Caco-2 (cell line): ENCODE results near the gene MOB3B. TPM values are rescaled to one million over a fixed set of nuclear protein-coding genes. Genes with fewer than 3 reads are reported as not detected.

Experiments
- BruUV-seq: library from RNA; stranded (reverse); fragments of 400-500 nt; replicated peaks from 2 replicates; lab custom pipeline; 2021; lab: Mats Ljungman, UMichigan
- CTCF ChIA-PET: fragments of 300-600 bp; sonication (Branson Sonifier 250); formaldehyde crosslinking; loops from one replicate; lab custom pipeline; 2022; ENCODE audit warnings: antibody characterized with exemption; lab: Charles Lee
- POLR2A ChIA-PET: fragments of 300-600 bp; sonication (Branson Sonifier 250); formaldehyde crosslinking; loops from one replicate; lab custom pipeline; 2022; ENCODE audit warnings: antibody characterized with exemption; lab: Charles Lee
- DNase-seq, 2 experiments: peaks; one replicate each; pipeline versions ENCODE4 v3.0.0 to v3.0.0-alpha.2; 2020 to 2022
- H3K27me3 ChIP-seq: replicated peaks from 2 replicates; pipeline ENCODE4 v1.6.0; 2011; ENCODE audit warnings: low read length; ENCODE audit not compliant: control insufficient read depth, insufficient read depth
- H3K36me3 ChIP-seq: 2 replicates; pipeline ENCODE4 v1.5.1; 2011; ENCODE audit warnings: low read length; ENCODE audit not compliant: control insufficient read depth, insufficient read depth
- H3K4me1 ChIP-seq: fragments of 250-450 bp; sonication (Bioruptor Pico); 2 replicates; pipeline ENCODE4 v1.5.1; 2020; ENCODE audit warnings: mild to moderate bottlenecking
- H3K4me3 ChIP-seq: 2 replicates; pipeline ENCODE4 v1.5.1; 2011; ENCODE audit warnings: low read depth, mild to moderate bottlenecking, control low read depth, low read length
- H3K9me3 ChIP-seq: fragments of 250-450 bp; sonication (Bioruptor Pico); 2 replicates; pipeline ENCODE4 v1.5.1; 2020; ENCODE audit warnings: mild to moderate bottlenecking, moderate library complexity
- H3K27ac Mint-ChIP-seq: one replicate; pipeline ENCODE4 v1.8.0; 2022; ENCODE audit warnings: mixed read lengths; ENCODE audit not compliant: unreplicated experiment
- H3K27me3 Mint-ChIP-seq: one replicate; pipeline ENCODE4 v1.8.0; 2022; ENCODE audit warnings: mixed read lengths; ENCODE audit not compliant: insufficient read depth, unreplicated experiment
- H3K36me3 Mint-ChIP-seq: one replicate; pipeline ENCODE4 v1.8.0; 2022; ENCODE audit warnings: mild to moderate bottlenecking, mixed read lengths; ENCODE audit not compliant: insufficient read depth, unreplicated experiment
- H3K4me1 Mint-ChIP-seq: one replicate; pipeline ENCODE4 v1.8.0; 2022; ENCODE audit warnings: low read depth, mixed read lengths; ENCODE audit not compliant: unreplicated experiment
- H3K4me3 Mint-ChIP-seq: one replicate; pipeline ENCODE4 v1.8.0; 2022; ENCODE audit warnings: mild to moderate bottlenecking, moderate library complexity, mixed read lengths; ENCODE audit not compliant: unreplicated experiment
- H3K9me3 Mint-ChIP-seq: one replicate; pipeline ENCODE4 v1.8.0; 2022; ENCODE audit warnings: mixed read lengths; ENCODE audit not compliant: unreplicated experiment
- CTCF ChIP-seq, 2 experiments: fragments of 200-600 bp in 1 of 2; IDR thresholded peaks; 1 replicate in 1 of 2; 2 replicates in 1 of 2; pipeline versions ENCODE4 v1.5.1 to v1.8.0; 2011 to 2022; ENCODE audit warnings: antibody characterized with exemption in 1 of 2, control low read depth in 1 of 2, inconsistent platforms in 1 of 2, low read depth in 1 of 2, low read length in 1 of 2, mild to moderate bottlenecking in 1 of 2, moderate library complexity in 1 of 2; ENCODE audit not compliant: insufficient read depth in 1 of 2, severe bottlenecking in 1 of 2, unreplicated experiment in 1 of 2
- intact Hi-C: fragments of 100-400 bp; cut with micrococcal nuclease; formaldehyde crosslinking; loops from one replicate; pipeline ENCODE4 v1.10.0; 2022; ENCODE audit not compliant: unreplicated experiment
- total RNA-seq: library from RNA; stranded (reverse); gene quantifications from 2 replicates; pipeline ENCODE4 v1.2.3, GENCODE V29; 2022

MOB3B gene
- total RNA-seq, 1 experiment from 2014 or later = 5.3 TPM

GRCh38 chr9:27538647-27539046 is 9.0 kb upstream of the MOB3B start:
- no peak overlapping the region for H3K4me3 Mint-ChIP-seq
- TF ChIP-seq CTCF (IDR thresholded peaks at IDR 0.05; ENCODE audit: insufficient read depth in 1 of 2, low read depth in 1 of 2, low read length in 1 of 2, severe bottlenecking in 1 of 2, unreplicated experiment in 1 of 2) = no peak
- no peaks in the 10 kb centered on the region for H3K9me3 ChIP-seq
- H3K4me1 Mint-ChIP-seq = no peaks in the 10 kb centered on the region
- no peak overlapping the region for H3K27ac Mint-ChIP-seq
- intact Hi-C loops = no loop called here
- no TSS peak for BruUV-seq
- ChIA-PET CTCF (no interaction called here), POLR2A (no interaction called here)
- no peak for DNase-seq
- no peaks in the 10 kb centered on the region for H3K27me3 ChIP-seq
- H3K27me3 Mint-ChIP-seq = no peaks in the 10 kb centered on the region
- no peaks in the 10 kb centered on the region for H3K9me3 Mint-ChIP-seq
- H3K36me3 ChIP-seq = no peaks in the 10 kb centered on the region
- no peaks in the 10 kb centered on the region for H3K4me1 ChIP-seq
- no peak overlapping the region for H3K4me3 ChIP-seq
- no peaks in the 10 kb centered on the region for H3K36me3 Mint-ChIP-seq

- H3K4me1 Mint-ChIP-seq = no peaks in the 10 kb centered on the region
- Histone ChIP-seq H3K36me3 (no peaks in the 10 kb centered on the region), H3K4me3 (no peak overlapping the region), H3K9me3 (no peaks in the 10 kb centered on the region), H3K27me3 (no peaks in the 10 kb centered on the region), H3K4me1 (no peaks in the 10 kb centered on the region)
- no peak overlapping the region for H3K4me3 Mint-ChIP-seq
- no TSS peak for BruUV-seq
- no peaks in the 10 kb centered on the region for H3K36me3 Mint-ChIP-seq
- intact Hi-C loops = no loop called here
- no peak for DNase-seq
- ChIA-PET CTCF (interaction anchor here (2.3 kb wide), 1 partner anchor 205 kb away, joined by 7 read pairs; no protein-coding TSS in a partner anchor), POLR2A (no interaction called here)
- H3K27ac Mint-ChIP-seq = no peak overlapping the region
- H3K27me3 Mint-ChIP-seq = no peaks in the 10 kb centered on the region
- no peaks in the 10 kb centered on the region for H3K9me3 Mint-ChIP-seq
- no peak for TF ChIP-seq CTCF (IDR thresholded peaks at IDR 0.05; ENCODE audit: insufficient read depth in 1 of 2, low read depth in 1 of 2, low read length in 1 of 2, severe bottlenecking in 1 of 2, unreplicated experiment in 1 of 2)
Measured at GRCh38 chr9:27537756-27538155, 8.1 kb upstream of the MOB3B start.

- no peaks in the 10 kb centered on the region for H3K4me1 Mint-ChIP-seq
- ChIA-PET CTCF (interaction anchor here (2.3 kb wide), 1 partner anchor 204 kb away, joined by 7 read pairs; no protein-coding TSS in a partner anchor), POLR2A (no interaction called here)
- H3K9me3 ChIP-seq = no peaks in the 10 kb centered on the region
- intact Hi-C loops = no loop called here
- H3K27me3 Mint-ChIP-seq = no peaks in the 10 kb centered on the region
- no TSS peak for BruUV-seq
- H3K9me3 Mint-ChIP-seq = no peaks in the 10 kb centered on the region
- no peak overlapping the region for H3K27ac Mint-ChIP-seq
- no peak for DNase-seq
- no peak for TF ChIP-seq CTCF (IDR thresholded peaks at IDR 0.05; ENCODE audit: insufficient read depth in 1 of 2, low read depth in 1 of 2, low read length in 1 of 2, severe bottlenecking in 1 of 2, unreplicated experiment in 1 of 2)
- H3K4me1 ChIP-seq = no peaks in the 10 kb centered on the region
- no peaks in the 10 kb centered on the region for H3K27me3 ChIP-seq
- H3K4me3 Mint-ChIP-seq = no peak overlapping the region
- no peaks in the 10 kb centered on the region for H3K36me3 ChIP-seq
- no peaks in the 10 kb centered on the region for H3K36me3 Mint-ChIP-seq
- H3K4me3 ChIP-seq = no peak overlapping the region
Measured at GRCh38 chr9:27537027-27537435, 7.4 kb upstream of the MOB3B start.
